CD4-positive, alpha-beta memory T cell (primary cell): ENCODE measurements around the gene EPB41L4A. TPM values are rescaled to one million over a fixed set of nuclear protein-coding genes. Genes with fewer than 3 reads are reported as not detected.

Source experiments
- CTCF ChIA-PET: fragments of 350-600 bp; sonication (Branson Sonifier 250); formaldehyde crosslinking; loops from one replicate; lab custom pipeline; 2021; ENCODE audit warnings: inconsistent platforms; ENCODE audit not compliant: partially characterized antibody; lab: Charles Lee
- POLR2A ChIA-PET: fragments of 350-600 bp; sonication (Branson Sonifier 250); formaldehyde crosslinking; loops from one replicate; lab custom pipeline; 2021; ENCODE audit not compliant: partially characterized antibody; lab: Charles Lee
- DNase-seq, 5 donors: peaks; one replicate each; pipeline versions ENCODE4 v3.0.0 to v3.0.0-alpha.2; 2020 to 2022; ENCODE audit warnings: mixed read lengths in 1 of 5
- H3K27ac ChIP-seq: one replicate; pipeline ENCODE4 v1.7.0; 2013; ENCODE audit warnings: low read depth, low read length
- H3K27me3 ChIP-seq: 2 replicates; pipeline ENCODE4 v1.7.0; 2013; ENCODE audit warnings: mild to moderate bottlenecking, low read length, moderate library complexity; ENCODE audit not compliant: insufficient read depth
- H3K36me3 ChIP-seq: 2 replicates; pipeline ENCODE4 v1.7.0; 2013; ENCODE audit warnings: mild to moderate bottlenecking, low read length, moderate library complexity; ENCODE audit not compliant: insufficient read depth
- H3K4me1 ChIP-seq: 2 replicates; pipeline ENCODE4 v1.7.0; 2013; ENCODE audit warnings: mild to moderate bottlenecking, low read length, moderate library complexity; ENCODE audit not compliant: insufficient read depth
- H3K4me3 ChIP-seq, 2 donors: one replicate each; pipeline ENCODE4 v1.7.0; 2013; ENCODE audit warnings: low read length in 2 of 2, mild to moderate bottlenecking in 1 of 2
- H3K9me3 ChIP-seq, 2 donors: one replicate each; pipeline ENCODE4 v1.7.0; 2013; ENCODE audit warnings: low read length in 2 of 2, control low read depth in 1 of 2; ENCODE audit not compliant: control insufficient read depth in 1 of 2
- H3K27ac Mint-ChIP-seq, 7 donors: one replicate each; pipeline ENCODE4 v1.8.0; 2020 to 2021; ENCODE audit warnings: mixed read lengths in 7 of 7, mild to moderate bottlenecking in 6 of 7, inconsistent platforms in 3 of 7, moderate library complexity in 3 of 7
- H3K27me3 Mint-ChIP-seq, 2 donors: one replicate each; pipeline ENCODE4 v1.8.0; 2020 to 2021; ENCODE audit warnings: mixed read lengths in 2 of 2
- H3K36me3 Mint-ChIP-seq, 2 donors: one replicate each; pipeline ENCODE4 v1.8.0; 2020 to 2021; ENCODE audit warnings: mixed read lengths in 2 of 2, inconsistent platforms in 1 of 2, mild to moderate bottlenecking in 1 of 2
- H3K4me1 Mint-ChIP-seq, 4 donors: one replicate each; pipeline ENCODE4 v1.8.0; 2020 to 2021; ENCODE audit warnings: mixed read lengths in 4 of 4, mild to moderate bottlenecking in 1 of 4
- H3K4me3 Mint-ChIP-seq, 8 donors: one replicate each; pipeline ENCODE4 v1.8.0; 2020 to 2021; ENCODE audit warnings: mixed read lengths in 8 of 8, mild to moderate bottlenecking in 7 of 8, moderate library complexity in 6 of 8, inconsistent platforms in 3 of 8
- H3K9me3 Mint-ChIP-seq, 8 donors: one replicate each; pipeline ENCODE4 v1.8.0; 2020 to 2021; ENCODE audit warnings: mixed read lengths in 8 of 8, mild to moderate bottlenecking in 5 of 8, inconsistent platforms in 3 of 8, moderate library complexity in 1 of 8
- intact Hi-C: fragments of 100-400 bp; cut with micrococcal nuclease; formaldehyde crosslinking; loops from one replicate; pipeline ENCODE4 v1.15.1; 2023
- polyA plus RNA-seq, 2 donors: library from polyadenylated mRNA; unstranded; fragments of 300-500 nt; fragmentation: Illumina TruSeq; gene quantifications; one replicate each; pipeline ENCODE4 v1.2.3, GENCODE V29; 2021
- total RNA-seq, 2 experiments: library from RNA; stranded (reverse); gene quantifications; one replicate each; pipeline ENCODE4 v1.2.3, GENCODE V29; 2021

The EPB41L4A gene
- total and polyA plus RNA-seq, 4 experiments from 2014 or later: 0.30 to 1.1 (median 0.72) TPM

- no peak for DNase-seq
- Mint-ChIP-seq H3K27ac (peak overlapping the region in 4 of 7 donors; percentile 7 to 26 (median 12)), H3K9me3 (peaks cover 0 to 3% (median 0%) of the 10 kb centered on the region in 8 donors), H3K36me3 (peaks cover 30 to 60% of the 10 kb centered on the region in 2 donors), H3K4me3 (peak overlapping the region in 2 of 8 donors; percentile 6 to 58), H3K27me3 (no peaks in the 10 kb centered on the region), H3K4me1 (peaks cover 15 to 42% (median 26%) of the 10 kb centered on the region in 4 donors)
- no peak overlapping the region for H3K27ac ChIP-seq
- no peak overlapping the region for H3K4me3 ChIP-seq
- H3K9me3 ChIP-seq: no peaks in the 10 kb centered on the region
- ChIA-PET POLR2A (no interaction called here), CTCF (interaction anchor here (1.3 to 3.4 kb wide), 3 partner anchors 11 to 16 kb away, joined by 3 to 36 read pairs (median 3); no protein-coding TSS in a partner anchor)
- H3K27me3 ChIP-seq: no peaks in the 10 kb centered on the region
- intact Hi-C loops: loop anchor here (5.0 kb wide), 4 partner anchors 406 to 1426 kb away; partner anchors contain the start of genes NREP and SLC25A46
- H3K36me3 ChIP-seq: peaks cover 20% of the 10 kb centered on the region
- peaks cover 23% of the 10 kb centered on the region for H3K4me1 ChIP-seq
These were observed 255.6 kb downstream of the EPB41L4A start for GRCh38 chr5:112163435-112163834.

GRCh38 chr5:112161392-112161748 is 257.7 kb downstream of the EPB41L4A start:
- CTCF ChIA-PET: interaction anchor here (0.7 to 3.4 kb wide), 13 partner anchors 9 to 1423 kb away, joined by 3 to 36 read pairs (median 5); partner anchors contain the start of genes SLC25A46 and WDR36
- peak overlapping the region; percentile 71 for H3K27ac ChIP-seq
- no peaks in the 10 kb centered on the region for H3K27me3 ChIP-seq
- intact Hi-C loops: loop anchor here (1.0 to 5.0 kb wide), 6 partner anchors 404 to 1424 kb away; partner anchors contain the start of genes NREP, SLC25A46 and WDR36
- H3K4me3 ChIP-seq: peak overlapping the region; percentile 78 to 89
- peaks cover 23% of the 10 kb centered on the region for H3K4me1 ChIP-seq
- POLR2A ChIA-PET: interaction anchor here (0.9 to 1.6 kb wide), 9 partner anchors 8 to 1435 kb away, joined by 3 to 5 read pairs (median 4); partner anchors contain the start of genes REEP5, SRP19, STARD4 and TMEM232
- H3K9me3 ChIP-seq: no peaks in the 10 kb centered on the region
- Mint-ChIP-seq H3K9me3 (peaks cover 0 to 3% (median 0%) of the 10 kb centered on the region in 8 donors), H3K27me3 (no peaks in the 10 kb centered on the region), H3K36me3 (peaks cover 17 to 40% of the 10 kb centered on the region in 2 donors), H3K4me3 (peak overlapping the region; percentile 92 to 97 (median 96)), H3K27ac (peak overlapping the region; percentile 69 to 93 (median 91)), H3K4me1 (peaks cover 14 to 38% (median 26%) of the 10 kb centered on the region in 4 donors)
- DNase-seq: no peak
- peaks cover 20% of the 10 kb centered on the region for H3K36me3 ChIP-seq

- peak overlapping the region; percentile 78 to 89 for H3K4me3 ChIP-seq
- H3K36me3 ChIP-seq: peaks cover 20% of the 10 kb centered on the region
- peak overlapping the region; percentile 71 for H3K27ac ChIP-seq
- Mint-ChIP-seq H3K36me3 (peaks cover 14 to 36% of the 10 kb centered on the region in 2 donors), H3K4me3 (peak overlapping the region; percentile 92 to 97 (median 96)), H3K9me3 (peaks cover 0 to 3% (median 0%) of the 10 kb centered on the region in 8 donors), H3K27me3 (no peaks in the 10 kb centered on the region), H3K27ac (peak overlapping the region; percentile 69 to 93 (median 91)), H3K4me1 (peaks cover 14 to 38% (median 26%) of the 10 kb centered on the region in 4 donors)
- H3K27me3 ChIP-seq: no peaks in the 10 kb centered on the region
- H3K9me3 ChIP-seq: no peaks in the 10 kb centered on the region
- POLR2A ChIA-PET: interaction anchor here (0.9 to 1.6 kb wide), 11 partner anchors 9 to 1434 kb away, joined by 3 to 5 read pairs (median 4); partner anchors contain the start of genes DCP2, REEP5, SRP19 and STARD4
- peak; percentile 86 to 94 (median 91) for DNase-seq
- intact Hi-C loops: loop anchor here (1.0 to 5.0 kb wide), 6 partner anchors 404 to 1424 kb away; partner anchors contain the start of genes NREP, SLC25A46 and WDR36
- CTCF ChIA-PET: interaction anchor here (0.7 to 3.4 kb wide), 14 partner anchors 9 to 1430 kb away, joined by 3 to 36 read pairs (median 4); partner anchors contain the start of gene SLC25A46
- H3K4me1 ChIP-seq: peaks cover 23% of the 10 kb centered on the region
These were observed 258.3 kb downstream of the EPB41L4A start for GRCh38 chr5:112160652-112161391.

GRCh38 chr5:112159435-112159834 is 259.6 kb downstream of the EPB41L4A start:
- Mint-ChIP-seq H3K4me1 (peaks cover 14 to 38% (median 26%) of the 10 kb centered on the region in 4 donors), H3K36me3 (peaks cover 9 to 26% of the 10 kb centered on the region in 2 donors), H3K27ac (peak overlapping the region in 1 of 7 donors; percentile 42), H3K27me3 (no peaks in the 10 kb centered on the region), H3K9me3 (peaks cover 0 to 3% (median 0%) of the 10 kb centered on the region in 8 donors), H3K4me3 (peak overlapping the region in 1 of 8 donors; percentile 10)
- H3K36me3 ChIP-seq: peaks cover 20% of the 10 kb centered on the region
- no peaks in the 10 kb centered on the region for H3K27me3 ChIP-seq
- POLR2A ChIA-PET: no interaction called here
- H3K4me3 ChIP-seq: no peak overlapping the region
- no peaks in the 10 kb centered on the region for H3K9me3 ChIP-seq
- H3K4me1 ChIP-seq: peaks cover 23% of the 10 kb centered on the region
- CTCF ChIA-PET: interaction anchor here (0.6 to 1.3 kb wide), 3 partner anchors 16 to 1421 kb away, joined by 3 to 5 read pairs (median 3); partner anchors contain the start of gene SLC25A46
- intact Hi-C loops: no loop called here
- no peak for DNase-seq
- H3K27ac ChIP-seq: no peak overlapping the region

GRCh38 chr5:112156211-112156610 is 262.9 kb downstream of the EPB41L4A start:
- no peak overlapping the region for H3K4me3 ChIP-seq
- ChIA-PET POLR2A (no interaction called here), CTCF (no interaction called here)
- no peaks in the 10 kb centered on the region for H3K9me3 ChIP-seq
- no peak overlapping the region for H3K4me3 Mint-ChIP-seq
- intact Hi-C loops: no loop called here
- H3K27ac ChIP-seq: no peak overlapping the region
- H3K36me3 ChIP-seq: no peaks in the 10 kb centered on the region
- peaks cover 6% of the 10 kb centered on the region for H3K4me1 ChIP-seq
- no peak for DNase-seq
- H3K36me3 Mint-ChIP-seq: peaks cover 0 to 2% of the 10 kb centered on the region in 2 donors
- H3K9me3 Mint-ChIP-seq: peaks cover 0 to 3% (median 0%) of the 10 kb centered on the region in 8 donors
- H3K27me3 ChIP-seq: no peaks in the 10 kb centered on the region
- peaks cover 3 to 12% (median 7%) of the 10 kb centered on the region in 4 donors for H3K4me1 Mint-ChIP-seq
- peaks cover 0 to 1% of the 10 kb centered on the region in 2 donors for H3K27me3 Mint-ChIP-seq
- no peak overlapping the region for H3K27ac Mint-ChIP-seq

GRCh38 chr5:112154940-112155686 is 264.0 kb downstream of the EPB41L4A start:
- no peaks in the 10 kb centered on the region for H3K9me3 ChIP-seq
- Mint-ChIP-seq H3K4me3 (no peak overlapping the region), H3K27me3 (peaks cover 1% of the 10 kb centered on the region in 2 donors), H3K27ac (no peak overlapping the region), H3K4me1 (peaks cover 0 to under 1% (median 0%) of the 10 kb centered on the region in 4 donors), H3K9me3 (no peaks in the 10 kb centered on the region), H3K36me3 (no peaks in the 10 kb centered on the region)
- ChIA-PET CTCF (no interaction called here), POLR2A (no interaction called here)
- no peaks in the 10 kb centered on the region for H3K36me3 ChIP-seq
- H3K27me3 ChIP-seq: no peaks in the 10 kb centered on the region
- H3K4me1 ChIP-seq: peaks cover under 1% of the 10 kb centered on the region
- intact Hi-C loops: no loop called here
- H3K27ac ChIP-seq: no peak overlapping the region
- H3K4me3 ChIP-seq: no peak overlapping the region
- no peak for DNase-seq
